Measurements from ENCODE around the gene DLGAP1. TPM values are rescaled to one million over a fixed set of nuclear protein-coding genes. Genes with fewer than 3 reads are reported as not detected.
"Not testable (repeated sequence)": the region's sequence is repeated elsewhere in the genome, so short reads cannot be mapped to it uniquely, and the experiment has no call there.

The DLGAP1 gene
- polyA plus RNA-seq, 1 of the 3 experiments (the other 2 are of a cell fraction): not detected

DNA sequence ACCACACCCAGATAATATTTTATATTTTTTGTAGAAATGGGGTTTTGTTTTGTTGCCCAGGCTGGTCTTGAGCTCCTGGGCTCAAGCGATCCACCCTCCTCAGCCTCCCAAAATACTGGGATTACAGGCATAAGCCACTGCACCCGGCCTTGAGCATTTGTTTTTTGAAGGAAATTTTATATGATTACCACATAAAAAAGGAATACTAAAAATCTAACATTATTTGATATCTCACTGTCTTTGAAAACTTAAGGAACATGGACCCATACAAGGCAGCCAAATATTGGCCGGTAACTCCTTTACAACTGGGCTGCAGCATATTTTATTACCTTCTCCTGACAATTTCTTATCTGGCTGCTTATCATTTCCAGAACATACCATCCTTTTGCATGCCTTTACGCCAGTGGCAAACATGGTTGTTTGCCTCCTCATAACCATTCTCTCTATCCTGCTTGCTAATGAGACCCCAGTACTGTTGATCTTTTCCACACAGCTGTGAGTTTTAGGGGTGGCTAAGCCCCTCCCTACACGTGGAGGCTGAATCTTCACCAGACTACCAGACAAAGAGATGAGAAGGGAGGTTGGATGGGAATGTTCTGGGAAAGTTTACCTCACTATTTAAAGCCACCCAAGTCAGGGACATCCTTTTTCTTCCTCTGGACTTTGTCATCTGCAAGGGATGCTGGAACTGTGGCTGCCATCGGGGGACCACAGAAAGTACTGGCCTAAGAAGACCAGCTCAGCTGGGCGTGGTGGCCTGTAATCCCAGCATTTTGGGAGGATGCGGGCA, 847.6 kb downstream of the DLGAP1 start:
- WGBS (ENCODE audit: low lambda C conversion rate): 87% methylated on average over 8 of the region's 8 CpGs
- Histone ChIP-seq H3K4me1 (ENCODE audit: control insufficient read depth in 1 of 2, insufficient read depth in 2 of 2, low read depth in 1 of 2, low read length in 1 of 2) (peaks cover 15 to 26% of the 10 kb centered on the region in 2 experiments; a peak in 3 of 4 replicates), H3K79me2 (ENCODE audit: insufficient read depth) (peaks cover 17% of the 10 kb centered on the region), H3K27ac (ENCODE audit: low read depth in 2 of 2, low read length in 1 of 2) (peak overlapping the region in 1 of 2 experiments; percentile 100; a peak in 2 of 4 replicates), H3K36me3 (replicated peaks in 1 of 2; ENCODE audit: control insufficient read depth in 1 of 2, insufficient read depth in 2 of 2, low read length in 1 of 2) (peaks cover 0 to 3% of the 10 kb centered on the region in 2 experiments), H3K4me3 (ENCODE audit: low read depth in 2 of 2, low read length in 1 of 2) (no peak overlapping the region), H3K9me3 (no peaks in the 10 kb centered on the region), H4K20me1 (ENCODE audit: insufficient read depth) (no peaks in the 10 kb centered on the region), H2AFZ (ENCODE audit: low read depth) (no peak overlapping the region), H3K9me2 (no peaks in the 10 kb centered on the region), H3K27me3 (ENCODE audit: insufficient read depth) (no peaks in the 10 kb centered on the region), H3K9ac (no peak overlapping the region), H3K4me2 (no peak overlapping the region), H3F3A (replicated peaks; ENCODE audit: insufficient read depth) (peaks cover 46% of the 10 kb centered on the region)
- DNase-seq: no peak
- ChIA-PET CTCF (interaction anchor here (1.2 to 2.2 kb wide), 2 partner anchors 13 to 58 kb away, joined by 4 to 9 read pairs; no protein-coding TSS in a partner anchor), POLR2A (no interaction called here)
- TF ChIP-seq, protein P1, sequence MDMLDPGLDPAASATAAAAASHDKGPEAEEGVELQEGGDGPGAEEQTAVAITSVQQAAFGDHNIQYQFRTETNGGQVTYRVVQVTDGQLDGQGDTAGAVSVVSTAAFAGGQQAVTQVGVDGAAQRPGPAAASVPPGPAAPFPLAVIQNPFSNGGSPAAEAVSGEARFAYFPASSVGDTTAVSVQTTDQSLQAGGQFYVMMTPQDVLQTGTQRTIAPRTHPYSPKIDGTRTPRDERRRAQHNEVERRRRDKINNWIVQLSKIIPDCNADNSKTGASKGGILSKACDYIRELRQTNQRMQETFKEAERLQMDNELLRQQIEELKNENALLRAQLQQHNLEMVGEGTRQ (IDR thresholded peaks at IDR 0.05; ENCODE audit: borderline replicate concordance, low read depth, low read length): no peak
- TF ChIP-seq, protein P2, sequence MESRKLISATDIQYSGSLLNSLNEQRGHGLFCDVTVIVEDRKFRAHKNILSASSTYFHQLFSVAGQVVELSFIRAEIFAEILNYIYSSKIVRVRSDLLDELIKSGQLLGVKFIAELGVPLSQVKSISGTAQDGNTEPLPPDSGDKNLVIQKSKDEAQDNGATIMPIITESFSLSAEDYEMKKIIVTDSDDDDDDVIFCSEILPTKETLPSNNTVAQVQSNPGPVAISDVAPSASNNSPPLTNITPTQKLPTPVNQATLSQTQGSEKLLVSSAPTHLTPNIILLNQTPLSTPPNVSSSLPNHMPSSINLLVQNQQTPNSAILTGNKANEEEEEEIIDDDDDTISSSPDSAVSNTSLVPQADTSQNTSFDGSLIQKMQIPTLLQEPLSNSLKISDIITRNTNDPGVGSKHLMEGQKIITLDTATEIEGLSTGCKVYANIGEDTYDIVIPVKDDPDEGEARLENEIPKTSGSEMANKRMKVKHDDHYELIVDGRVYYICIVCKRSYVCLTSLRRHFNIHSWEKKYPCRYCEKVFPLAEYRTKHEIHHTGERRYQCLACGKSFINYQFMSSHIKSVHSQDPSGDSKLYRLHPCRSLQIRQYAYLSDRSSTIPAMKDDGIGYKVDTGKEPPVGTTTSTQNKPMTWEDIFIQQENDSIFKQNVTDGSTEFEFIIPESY (IDR thresholded peaks at IDR 0.05; ENCODE audit: borderline replicate concordance, low read depth): no peak
- no peak for TF ChIP-seq TEAD4 (IDR thresholded peaks at IDR 0.05; ENCODE audit: borderline replicate concordance, insufficient read depth)

DNA sequence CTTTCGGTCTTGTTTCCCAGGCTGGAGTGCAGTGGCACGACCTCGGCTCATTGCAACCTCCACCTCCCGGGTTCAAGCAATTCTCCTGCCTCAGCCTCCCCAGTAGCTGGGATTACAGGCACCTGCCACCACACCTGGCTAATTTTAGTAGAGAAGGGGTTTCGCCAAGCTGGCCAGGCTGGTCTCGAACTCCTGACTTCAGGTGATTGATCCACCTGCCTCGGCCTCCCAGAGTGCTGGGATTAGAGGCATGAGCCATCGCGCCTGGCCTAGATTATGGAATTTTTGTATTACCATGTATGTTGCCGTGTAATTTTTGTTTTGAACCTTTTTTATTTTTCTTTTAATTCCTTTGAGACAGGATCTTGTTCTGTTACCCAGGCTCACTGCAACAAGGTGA, 848.2 kb downstream of the DLGAP1 start:
- Histone ChIP-seq H3K27ac (ENCODE audit: low read depth in 2 of 2, low read length in 1 of 2) (peak overlapping the region in 1 of 2 experiments; percentile 100; a peak in 3 of 4 replicates), H3F3A (replicated peaks; ENCODE audit: insufficient read depth) (peaks cover 49% of the 10 kb centered on the region), H3K4me1 (ENCODE audit: control insufficient read depth in 1 of 2, insufficient read depth in 2 of 2, low read depth in 1 of 2, low read length in 1 of 2) (peaks cover 13 to 30% of the 10 kb centered on the region in 2 experiments; a peak in 3 of 4 replicates), H3K79me2 (ENCODE audit: insufficient read depth) (peaks cover 17% of the 10 kb centered on the region), H3K4me2 (peak overlapping the region; percentile 87; the same call in 1 of the 2 replicates)
- H2AFZ ChIP-seq (ENCODE audit: low read depth); H3K27me3 ChIP-seq (ENCODE audit: insufficient read depth); H3K4me3 ChIP-seq (ENCODE audit: low read depth in 2 of 2, low read length in 1 of 2); H3K9me2 ChIP-seq; H3K9me3 ChIP-seq; POLR2A ChIA-PET; H4K20me1 ChIP-seq (ENCODE audit: insufficient read depth); H3K36me3 ChIP-seq (replicated peaks in 1 of 2; ENCODE audit: control insufficient read depth in 1 of 2, insufficient read depth in 2 of 2, low read length in 1 of 2); DNase-seq; H3K9ac ChIP-seq: not testable (repeated sequence)
- 83% methylated on average over 10 of the region's 10 CpGs for WGBS (ENCODE audit: low lambda C conversion rate)
- CTCF ChIA-PET: interaction anchor here (1.5 to 2.2 kb wide), 2 partner anchors 13 to 324 kb away, joined by 3 to 9 read pairs; no protein-coding TSS in a partner anchor

DNA sequence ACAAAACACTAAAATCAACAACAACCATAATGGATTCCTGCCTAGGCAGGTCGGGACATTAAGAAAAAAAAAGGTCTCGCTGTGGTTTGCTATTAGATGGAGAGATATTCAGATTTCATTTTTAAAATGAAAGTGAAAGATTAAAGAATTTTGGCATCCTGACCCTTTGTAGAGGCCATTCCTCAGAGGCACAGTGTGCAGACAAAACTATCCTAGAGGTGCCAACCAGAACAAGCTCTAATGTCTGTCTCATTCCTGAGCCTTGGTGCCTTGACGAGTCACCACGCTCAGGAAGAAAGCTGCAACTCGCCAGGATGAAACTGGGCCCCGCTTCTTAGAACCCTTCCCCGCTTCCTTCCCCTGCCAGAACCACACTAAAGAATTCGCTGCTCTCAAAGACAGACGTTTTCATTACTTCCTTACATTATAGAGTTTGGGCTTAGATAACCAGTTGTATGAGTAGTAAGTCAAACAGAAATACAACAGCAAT, 849.1 kb downstream of the DLGAP1 start:
- H2AFZ ChIP-seq (ENCODE audit: low read depth): peak overlapping the region; percentile 12; the same call in 1 of the 2 replicates
- H3K27ac ChIP-seq (ENCODE audit: low read depth in 2 of 2, low read length in 1 of 2): peak overlapping the region; percentile 85 to 100
- peak overlapping the region; percentile 87 for H3K4me2 ChIP-seq
- no peaks in the 10 kb centered on the region for H3K27me3 ChIP-seq (ENCODE audit: insufficient read depth)
- ChIA-PET POLR2A (no interaction called here), CTCF (interaction anchor here (0.6 to 2.2 kb wide), 5 partner anchors 10 to 324 kb away, joined by 3 to 9 read pairs (median 4); no protein-coding TSS in a partner anchor)
- H4K20me1 ChIP-seq (ENCODE audit: insufficient read depth): no peaks in the 10 kb centered on the region
- H3F3A ChIP-seq (replicated peaks; ENCODE audit: insufficient read depth): peaks cover 58% of the 10 kb centered on the region
- peak overlapping the region; percentile 40 to 69; a peak in 3 of 4 replicates for H3K4me3 ChIP-seq (ENCODE audit: low read depth in 2 of 2, low read length in 1 of 2)
- peaks cover 17% of the 10 kb centered on the region for H3K79me2 ChIP-seq (ENCODE audit: insufficient read depth)
- WGBS (ENCODE audit: low lambda C conversion rate): 27% methylated on average over 9 of the region's 9 CpGs
- H3K4me1 ChIP-seq (ENCODE audit: control insufficient read depth in 1 of 2, insufficient read depth in 2 of 2, low read depth in 1 of 2, low read length in 1 of 2): peaks cover 8 to 30% of the 10 kb centered on the region in 2 experiments; a peak in 3 of 4 replicates
- no peaks in the 10 kb centered on the region for H3K9me2 ChIP-seq
- peak overlapping the region; percentile 90 for H3K9ac ChIP-seq
- 0 out of 2 replicates have a peak, but pooled peaks have one; percentile 33 for TF ChIP-seq YY1 (IDR thresholded peaks at IDR 0.05; ENCODE audit: low read depth)
- TF ChIP-seq, protein P2 (IDR thresholded peaks at IDR 0.05; ENCODE audit: borderline replicate concordance, low read depth): no peak
- peaks cover 0 to 3% of the 10 kb centered on the region in 2 experiments for H3K36me3 ChIP-seq (replicated peaks in 1 of 2; ENCODE audit: control insufficient read depth in 1 of 2, insufficient read depth in 2 of 2, low read length in 1 of 2)
- no peaks in the 10 kb centered on the region for H3K9me3 ChIP-seq
- no peak for DNase-seq
